ENCODE data around the gene NOX4.
"Not testable (repeated sequence)": the region's sequence is repeated elsewhere in the genome, so short reads cannot be mapped to it uniquely, and the experiment has no call there.

GRCh38 chr11:89378986-89379385, 112.2 kb downstream of the NOX4 start:
- TF ChIP-seq CTCF, EZH2phosphoT487, EZH2 (IDR thresholded peaks at IDR 0.05): not testable (repeated sequence)

Measured in neural progenitor cell (in vitro differentiated cells).